Trophoblast cell (in vitro differentiated cells and primary cell): ENCODE measurements around the gene ZNF234.

Experiments
- DNase-seq, 2 donors: peaks; one replicate each; pipeline ENCODE4 v3.0.0-alpha.2; 2016
- H2AFZ ChIP-seq: 2 replicates; pipeline ENCODE4 v1.6.1; 2013; ENCODE audit warnings: low read length, moderate library complexity, mild to moderate bottlenecking; ENCODE audit not compliant: insufficient read depth, poor library complexity
- H2AK5ac ChIP-seq: 2 replicates; pipeline ENCODE4 v1.6.1; 2013; ENCODE audit warnings: mild to moderate bottlenecking, low read length
- H2BK120ac ChIP-seq: 2 replicates; pipeline ENCODE4 v1.6.1; 2013; ENCODE audit warnings: low read length, mild to moderate bottlenecking, moderate library complexity; ENCODE audit not compliant: insufficient read depth, poor library complexity
- H2BK12ac ChIP-seq: 2 replicates; pipeline ENCODE4 v1.6.1; 2013; ENCODE audit warnings: mild to moderate bottlenecking, low read length, moderate library complexity
- H2BK5ac ChIP-seq: 2 replicates; pipeline ENCODE4 v1.6.1; 2013; ENCODE audit warnings: low read length, low read depth, moderate library complexity, mild to moderate bottlenecking; ENCODE audit not compliant: poor library complexity
- H3K14ac ChIP-seq: 2 replicates; pipeline ENCODE4 v1.6.1; 2013; ENCODE audit warnings: mild to moderate bottlenecking, low read length
- H3K18ac ChIP-seq: 2 replicates; pipeline ENCODE4 v1.6.1; 2013; ENCODE audit warnings: mild to moderate bottlenecking, low read length
- H3K23ac ChIP-seq: 2 replicates; pipeline ENCODE4 v1.6.1; 2013; ENCODE audit warnings: low read length
- H3K27ac ChIP-seq: 2 replicates; pipeline ENCODE4 v1.5.1; 2013; ENCODE audit warnings: low read depth, mild to moderate bottlenecking, inconsistent platforms, low read length, moderate library complexity
- H3K27me3 ChIP-seq: 2 replicates; pipeline ENCODE4 v1.6.1; 2013; ENCODE audit warnings: inconsistent platforms, mild to moderate bottlenecking, low read length, moderate library complexity; ENCODE audit not compliant: insufficient read depth
- H3K36me3 ChIP-seq, 2 experiments: 1 replicate in 1 of 2; 2 replicates in 1 of 2; pipeline ENCODE4 v1.6.1; 2013; ENCODE audit warnings: low read length in 2 of 2, mild to moderate bottlenecking in 2 of 2, moderate library complexity in 1 of 2; ENCODE audit not compliant: insufficient read depth in 2 of 2, control insufficient read depth in 1 of 2
- H3K4ac ChIP-seq: 2 replicates; pipeline ENCODE4 v1.6.1; 2013; ENCODE audit warnings: low read depth, mild to moderate bottlenecking, low read length, moderate library complexity
- H3K4me1 ChIP-seq, 2 experiments: 1 replicate in 1 of 2; 2 replicates in 1 of 2; pipeline ENCODE4 v1.6.1; 2013; ENCODE audit warnings: low read length in 2 of 2, mild to moderate bottlenecking in 2 of 2, moderate library complexity in 1 of 2; ENCODE audit not compliant: insufficient read depth in 2 of 2, control insufficient read depth in 1 of 2
- H3K4me2 ChIP-seq: 2 replicates; pipeline ENCODE4 v1.6.1; 2013; ENCODE audit warnings: inconsistent platforms, mild to moderate bottlenecking, low read length, moderate library complexity
- H3K4me3 ChIP-seq: 2 replicates; pipeline ENCODE4 v1.5.1; 2013; ENCODE audit warnings: mild to moderate bottlenecking, low read depth, low read length, inconsistent platforms
- H3K79me1 ChIP-seq: one replicate; pipeline ENCODE4 v1.6.1; 2013; ENCODE audit warnings: low read length
- H3K79me2 ChIP-seq: 2 replicates; pipeline ENCODE4 v1.6.1; 2013; ENCODE audit warnings: low read length, mild to moderate bottlenecking; ENCODE audit not compliant: control insufficient read depth, insufficient read depth, poor library complexity
- H3K9ac ChIP-seq: 2 replicates; pipeline ENCODE4 v1.6.1; 2013; ENCODE audit warnings: mild to moderate bottlenecking, low read length
- H3K9me3 ChIP-seq: 2 replicates; pipeline ENCODE4 v1.6.1; 2013; ENCODE audit warnings: low read depth, mild to moderate bottlenecking, control low read depth, inconsistent platforms, low read length; ENCODE audit not compliant: insufficient read depth
- H4K12ac ChIP-seq: 2 replicates; pipeline ENCODE4 v1.6.1; 2013; ENCODE audit warnings: low read depth, mild to moderate bottlenecking, low read length, moderate library complexity
- H4K8ac ChIP-seq: 2 replicates; pipeline ENCODE4 v1.6.1; 2013; ENCODE audit warnings: low read depth, mild to moderate bottlenecking, low read length, moderate library complexity
- H4K91ac ChIP-seq: one replicate; pipeline ENCODE4 v1.6.1; 2013; ENCODE audit warnings: low read depth, mild to moderate bottlenecking, low read length, moderate library complexity
- WGBS: extraction: QIAGEN DNeasy Blood & Tissue Kit; methylation state at CpG from one replicate; pipeline ENCODE4 v1.1.7; 2013; ENCODE audit warnings: missing lambda C conversion rate; ENCODE audit not compliant: insufficient read length, insufficient coverage; ENCODE audit errors: extremely low coverage; 5-methylcytosine and 5-hydroxymethylcytosine counted together

The ZNF234 gene

GRCh38 chr19:44180968-44181367 is 39.6 kb downstream of the ZNF234 start:
- Histone ChIP-seq H2AFZ (no peak overlapping the region), H3K18ac (no peak overlapping the region), H2AK5ac (no peak overlapping the region), H3K9me3 (peaks cover 5% of the 10 kb centered on the region), H3K36me3 (peaks cover 2 to 14% of the 10 kb centered on the region in 2 experiments), H3K4me2 (no peak overlapping the region), H2BK120ac (no peak overlapping the region), H3K23ac (no peak overlapping the region), H4K91ac (no peak overlapping the region), H3K14ac (no peak overlapping the region), H3K27ac (no peak overlapping the region), H3K79me1 (no peaks in the 10 kb centered on the region), H4K12ac (no peak overlapping the region), H3K4me3 (no peak overlapping the region), H3K79me2 (no peaks in the 10 kb centered on the region), H3K4ac (no peak overlapping the region), H2BK5ac (no peak overlapping the region), H3K27me3 (no peaks in the 10 kb centered on the region), H3K4me1 (no peaks in the 10 kb centered on the region), H3K9ac (no peak overlapping the region), H4K8ac (no peak overlapping the region), H2BK12ac (no peak overlapping the region)
- DNase-seq: no peak

- H4K8ac ChIP-seq: no peak overlapping the region
- no peaks in the 10 kb centered on the region for H3K79me1 ChIP-seq
- no peak overlapping the region for H3K14ac ChIP-seq
- H3K27me3 ChIP-seq: no peaks in the 10 kb centered on the region
- no peak overlapping the region for H4K12ac ChIP-seq
- H2BK5ac ChIP-seq: no peak overlapping the region
- H3K9ac ChIP-seq: no peak overlapping the region
- no peak overlapping the region for H3K23ac ChIP-seq
- H3K4me3 ChIP-seq: no peak overlapping the region
- no peak for DNase-seq
- no peaks in the 10 kb centered on the region for H3K79me2 ChIP-seq
- no peak overlapping the region for H2AFZ ChIP-seq
- no peak overlapping the region for H2BK12ac ChIP-seq
- H3K4me2 ChIP-seq: no peak overlapping the region
- no peak overlapping the region for H4K91ac ChIP-seq
- no peak overlapping the region for H3K4ac ChIP-seq
- no peak overlapping the region for H2AK5ac ChIP-seq
- WGBS: no CpG with 5 or more reads among the region's 10 CpGs
- no peak overlapping the region for H3K18ac ChIP-seq
- H3K36me3 ChIP-seq: peaks cover 0 to 2% of the 10 kb centered on the region in 2 experiments
- no peak overlapping the region for H2BK120ac ChIP-seq
- H3K27ac ChIP-seq: no peak overlapping the region
- H3K9me3 ChIP-seq: peaks cover 5% of the 10 kb centered on the region
- H3K4me1 ChIP-seq: no peaks in the 10 kb centered on the region
Observed at GRCh38 chr19:44182145-44182544, 40.8 kb downstream of the ZNF234 start.

DNA sequence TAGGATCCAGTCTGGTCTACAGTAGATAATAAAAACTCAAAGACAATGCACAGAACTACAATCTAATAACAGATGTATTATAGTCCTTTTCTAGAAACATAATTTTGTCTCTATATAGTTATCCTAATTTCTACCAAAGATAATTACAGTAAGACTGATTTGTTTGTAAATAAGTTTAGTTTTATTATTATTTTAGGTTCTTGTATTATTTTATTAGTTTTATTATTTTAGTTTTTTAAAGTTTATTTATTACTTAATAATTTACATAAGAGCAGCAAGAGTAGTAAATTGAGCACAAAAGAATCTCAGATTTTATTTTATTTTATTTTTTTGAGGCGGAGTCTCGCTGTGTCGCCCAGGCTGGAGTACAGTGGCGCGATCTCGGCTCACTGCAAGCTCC is 48.7 kb downstream of the ZNF234 start:
- Histone ChIP-seq H2AK5ac (no peak overlapping the region), H2BK12ac (no peak overlapping the region), H3K36me3 (no peaks in the 10 kb centered on the region), H3K14ac (no peak overlapping the region), H2BK120ac (no peak overlapping the region), H3K4ac (no peak overlapping the region), H2BK5ac (no peak overlapping the region), H3K4me2 (no peak overlapping the region), H4K91ac (no peak overlapping the region), H3K9ac (no peak overlapping the region), H4K12ac (no peak overlapping the region), H3K27ac (no peak overlapping the region), H3K79me1 (no peaks in the 10 kb centered on the region), H3K4me3 (no peak overlapping the region), H2AFZ (no peak overlapping the region), H4K8ac (no peak overlapping the region), H3K9me3 (no peaks in the 10 kb centered on the region), H3K79me2 (no peaks in the 10 kb centered on the region), H3K18ac (no peak overlapping the region), H3K23ac (no peak overlapping the region), H3K27me3 (no peaks in the 10 kb centered on the region), H3K4me1 (no peaks in the 10 kb centered on the region)
- no peak for DNase-seq
- no CpG with 5 or more reads among the region's 6 CpGs for WGBS

GRCh38 chr19:44192127-44192526 is 50.8 kb downstream of the ZNF234 start:
- no peak overlapping the region for H2AK5ac ChIP-seq
- no peaks in the 10 kb centered on the region for H3K79me1 ChIP-seq
- H3K9me3 ChIP-seq: no peaks in the 10 kb centered on the region
- H2BK12ac ChIP-seq: no peak overlapping the region
- H3K4me2 ChIP-seq: no peak overlapping the region
- no CpG with 5 or more reads among the region's 5 CpGs for WGBS
- no peak overlapping the region for H3K14ac ChIP-seq
- H3K27ac ChIP-seq: no peak overlapping the region
- no peak overlapping the region for H4K12ac ChIP-seq
- no peaks in the 10 kb centered on the region for H3K79me2 ChIP-seq
- no peaks in the 10 kb centered on the region for H3K36me3 ChIP-seq
- no peak overlapping the region for H3K4ac ChIP-seq
- no peak overlapping the region for H3K23ac ChIP-seq
- H2AFZ ChIP-seq: no peak overlapping the region
- no peak overlapping the region for H2BK5ac ChIP-seq
- no peak overlapping the region for H2BK120ac ChIP-seq
- no peak overlapping the region for H3K9ac ChIP-seq
- DNase-seq: no peak
- H3K18ac ChIP-seq: no peak overlapping the region
- H4K8ac ChIP-seq: no peak overlapping the region
- no peak overlapping the region for H3K4me3 ChIP-seq
- no peaks in the 10 kb centered on the region for H3K4me1 ChIP-seq
- no peaks in the 10 kb centered on the region for H3K27me3 ChIP-seq
- H4K91ac ChIP-seq: no peak overlapping the region

DNA sequence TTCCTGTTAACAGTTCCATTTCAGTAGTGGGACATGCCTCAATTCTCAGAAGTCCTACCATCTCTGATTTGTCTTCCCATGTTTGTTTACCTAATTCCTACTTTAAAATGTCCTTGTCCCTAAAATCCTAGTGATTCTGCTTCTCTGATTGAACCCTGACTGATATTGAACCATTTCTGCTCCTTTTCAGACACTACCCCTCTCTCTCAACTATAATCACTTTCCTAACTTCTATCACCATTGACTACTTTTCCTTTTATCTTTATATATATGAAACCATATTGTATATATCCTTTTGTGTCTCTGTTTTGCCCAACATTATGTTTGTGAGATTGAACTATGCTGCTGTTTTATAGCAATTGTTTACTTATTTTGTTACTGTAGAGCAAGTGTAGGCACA is 55.4 kb downstream of the ZNF234 start:
- no peak overlapping the region for H3K4me3 ChIP-seq
- no peak overlapping the region for H2AK5ac ChIP-seq
- no peak overlapping the region for H3K14ac ChIP-seq
- H3K4me2 ChIP-seq: no peak overlapping the region
- H2BK5ac ChIP-seq: no peak overlapping the region
- H3K27me3 ChIP-seq: no peaks in the 10 kb centered on the region
- no peak overlapping the region for H2BK12ac ChIP-seq
- H4K8ac ChIP-seq: no peak overlapping the region
- H3K9ac ChIP-seq: no peak overlapping the region
- H3K23ac ChIP-seq: no peak overlapping the region
- H3K27ac ChIP-seq: no peak overlapping the region
- H3K4me1 ChIP-seq: no peaks in the 10 kb centered on the region
- no peak overlapping the region for H4K12ac ChIP-seq
- no peaks in the 10 kb centered on the region for H3K79me2 ChIP-seq
- H3K9me3 ChIP-seq: no peaks in the 10 kb centered on the region
- no peak overlapping the region for H4K91ac ChIP-seq
- no peak for DNase-seq
- H3K18ac ChIP-seq: no peak overlapping the region
- no peak overlapping the region for H3K4ac ChIP-seq
- H2BK120ac ChIP-seq: no peak overlapping the region
- no peaks in the 10 kb centered on the region for H3K79me1 ChIP-seq
- H3K36me3 ChIP-seq: no peaks in the 10 kb centered on the region
- H2AFZ ChIP-seq: no peak overlapping the region
